Astrocyte (in vitro differentiated cells and primary cell): ENCODE measurements around the gene CFC1B. TPM values are rescaled to one million over a fixed set of nuclear protein-coding genes. Genes with fewer than 3 reads are reported as not detected.
"Not testable (repeated sequence)": the region's sequence is repeated elsewhere in the genome, so short reads cannot be mapped to it uniquely, and the experiment has no call there.

ENCODE experiments used
- DNase-seq: peaks from one replicate; pipeline ENCODE4 v3.0.0-alpha.2; 2010; ENCODE audit warnings: low read depth
- FAIRE-seq: peaks from 2 replicates; lab custom pipeline; 2011; peaks lifted over from hg19 to GRCh38; lab: Jason Lieb, UNC
- H2AFZ ChIP-seq: 2 replicates; pipeline ENCODE4 v1.6.0; 2012; ENCODE audit warnings: low read depth, low read length, inconsistent platforms
- H3K27ac ChIP-seq: 2 replicates; pipeline ENCODE4 v1.5.1; 2011; ENCODE audit warnings: low read depth, low read length, inconsistent platforms
- H3K27me3 ChIP-seq: 2 replicates; pipeline ENCODE4 v1.6.0; 2011; ENCODE audit warnings: low read length, inconsistent platforms; ENCODE audit not compliant: insufficient read depth
- H3K36me3 ChIP-seq: 2 replicates; pipeline ENCODE4 v1.5.1; 2011; ENCODE audit warnings: low read length, inconsistent platforms; ENCODE audit not compliant: insufficient read depth
- H3K4me1 ChIP-seq: 2 replicates; pipeline ENCODE4 v1.5.1; 2011; ENCODE audit warnings: low read length, inconsistent platforms; ENCODE audit not compliant: insufficient read depth
- H3K4me2 ChIP-seq: 2 replicates; pipeline ENCODE4 v1.6.0; 2012; ENCODE audit warnings: low read length, inconsistent platforms
- H3K4me3 ChIP-seq: 2 replicates; pipeline ENCODE4 v1.5.1; 2011; ENCODE audit warnings: low read depth, mild to moderate bottlenecking, low read length, inconsistent platforms; ENCODE audit not compliant: insufficient read depth
- H3K79me2 ChIP-seq: 2 replicates; pipeline ENCODE4 v1.6.0; 2012; ENCODE audit warnings: mild to moderate bottlenecking, low read length, inconsistent platforms; ENCODE audit not compliant: insufficient read depth
- H3K9ac ChIP-seq: 2 replicates; pipeline ENCODE4 v1.6.0; 2012; ENCODE audit warnings: mild to moderate bottlenecking, low read length, inconsistent platforms
- H3K9me3 ChIP-seq: 2 replicates; pipeline ENCODE4 v1.5.1; 2012; ENCODE audit warnings: low read depth, mild to moderate bottlenecking, low read length, inconsistent platforms; ENCODE audit not compliant: insufficient read depth
- H4K20me1 ChIP-seq: 2 replicates; pipeline ENCODE4 v1.6.0; 2012; ENCODE audit warnings: low read length, inconsistent platforms; ENCODE audit not compliant: insufficient read depth
- H3K27ac Mint-ChIP-seq: one replicate; pipeline ENCODE4 v1.8.0; 2021; ENCODE audit warnings: mild to moderate bottlenecking, mixed read lengths; ENCODE audit not compliant: unreplicated experiment
- H3K27me3 Mint-ChIP-seq: one replicate; pipeline ENCODE4 v1.8.0; 2021; ENCODE audit warnings: low read depth, mixed read lengths; ENCODE audit not compliant: unreplicated experiment
- H3K36me3 Mint-ChIP-seq: one replicate; pipeline ENCODE4 v1.8.0; 2021; ENCODE audit warnings: low read depth, mixed read lengths; ENCODE audit not compliant: unreplicated experiment
- H3K4me1 Mint-ChIP-seq: one replicate; pipeline ENCODE4 v1.8.0; 2021; ENCODE audit warnings: low read depth, mixed read lengths; ENCODE audit not compliant: unreplicated experiment
- H3K4me3 Mint-ChIP-seq: one replicate; pipeline ENCODE4 v1.8.0; 2021; ENCODE audit warnings: mild to moderate bottlenecking, moderate library complexity, mixed read lengths; ENCODE audit not compliant: unreplicated experiment
- H3K9me3 Mint-ChIP-seq: one replicate; pipeline ENCODE4 v1.8.0; 2021; ENCODE audit warnings: mild to moderate bottlenecking, mixed read lengths; ENCODE audit not compliant: unreplicated experiment
- total RNA-seq: library from RNA; stranded (reverse); gene quantifications from 2 replicates; pipeline ENCODE4 v1.2.1, GENCODE V29; 2021

Gene CFC1B
- total RNA-seq, 1 donor from 2014 or later: not detected

- not testable (repeated sequence) for H3K36me3 ChIP-seq, H2AFZ ChIP-seq, H3K4me2 ChIP-seq, H3K4me1 ChIP-seq, H3K9ac ChIP-seq, H3K27me3 ChIP-seq, H3K79me2 ChIP-seq, H4K20me1 ChIP-seq, H3K27me3 Mint-ChIP-seq, H3K4me3 Mint-ChIP-seq, H3K4me3 ChIP-seq, H3K36me3 Mint-ChIP-seq, DNase-seq, H3K27ac ChIP-seq, H3K9me3 Mint-ChIP-seq, H3K4me1 Mint-ChIP-seq, H3K27ac Mint-ChIP-seq, FAIRE-seq, H3K9me3 ChIP-seq
These were observed 10.7 kb downstream of the CFC1B start for GRCh38 chr2:130531672-130532071.

- H3K4me1 Mint-ChIP-seq, FAIRE-seq: not testable (repeated sequence)
These were observed 15.6 kb downstream of the CFC1B start for GRCh38 chr2:130536654-130537053.

GRCh38 chr2:130538271-130538670, 17.2 kb downstream of the CFC1B start:
- not testable (repeated sequence) for H2AFZ ChIP-seq, FAIRE-seq, H3K27ac ChIP-seq, H3K27me3 Mint-ChIP-seq, H3K9me3 ChIP-seq, H3K4me3 ChIP-seq, H3K4me1 Mint-ChIP-seq, H3K9me3 Mint-ChIP-seq, DNase-seq, H3K36me3 ChIP-seq, H3K36me3 Mint-ChIP-seq, H3K4me2 ChIP-seq, H3K27ac Mint-ChIP-seq, H3K4me1 ChIP-seq, H3K79me2 ChIP-seq, H3K4me3 Mint-ChIP-seq, H4K20me1 ChIP-seq, H3K9ac ChIP-seq, H3K27me3 ChIP-seq

More at GRCh38 chr2:130536654-130537053, 15.6 kb downstream of the CFC1B start:
- not testable (repeated sequence) for H3K27me3 Mint-ChIP-seq, H2AFZ ChIP-seq, H3K4me3 ChIP-seq, H3K36me3 Mint-ChIP-seq, H3K36me3 ChIP-seq, H4K20me1 ChIP-seq, H3K4me3 Mint-ChIP-seq, H3K4me2 ChIP-seq, H3K9ac ChIP-seq, H3K27ac ChIP-seq, H3K27ac Mint-ChIP-seq, H3K79me2 ChIP-seq, H3K9me3 Mint-ChIP-seq, H3K27me3 ChIP-seq, DNase-seq, H3K9me3 ChIP-seq, H3K4me1 ChIP-seq

- H3K27me3 ChIP-seq, H3K79me2 ChIP-seq, H3K9ac ChIP-seq, H3K4me1 Mint-ChIP-seq, H3K27ac Mint-ChIP-seq, H3K36me3 Mint-ChIP-seq, DNase-seq, H3K4me2 ChIP-seq, H3K36me3 ChIP-seq, H3K27me3 Mint-ChIP-seq, H3K4me3 Mint-ChIP-seq, H4K20me1 ChIP-seq, H3K9me3 ChIP-seq, FAIRE-seq, H2AFZ ChIP-seq, H3K4me1 ChIP-seq, H3K9me3 Mint-ChIP-seq, H3K4me3 ChIP-seq, H3K27ac ChIP-seq: not testable (repeated sequence)
These were observed 21.8 kb downstream of the CFC1B start for GRCh38 chr2:130542789-130543188.

GRCh38 chr2:130543785-130544528, 22.9 kb downstream of the CFC1B start:
- not testable (repeated sequence) for DNase-seq, H3K9me3 Mint-ChIP-seq, H3K4me1 Mint-ChIP-seq, H3K4me3 ChIP-seq, H3K27ac Mint-ChIP-seq, H3K4me1 ChIP-seq, H3K36me3 ChIP-seq, H3K27me3 Mint-ChIP-seq, FAIRE-seq, H3K27ac ChIP-seq, H2AFZ ChIP-seq, H4K20me1 ChIP-seq, H3K27me3 ChIP-seq, H3K4me3 Mint-ChIP-seq, H3K4me2 ChIP-seq, H3K9ac ChIP-seq, H3K79me2 ChIP-seq, H3K36me3 Mint-ChIP-seq, H3K9me3 ChIP-seq

GRCh38 chr2:130544978-130545377, 24.0 kb downstream of the CFC1B start:
- not testable (repeated sequence) for H3K27me3 Mint-ChIP-seq, H3K4me2 ChIP-seq, H3K4me1 ChIP-seq, H3K27ac ChIP-seq, H2AFZ ChIP-seq, H3K9me3 ChIP-seq, H3K9ac ChIP-seq, H3K27me3 ChIP-seq, H3K9me3 Mint-ChIP-seq, H3K79me2 ChIP-seq, FAIRE-seq, H3K27ac Mint-ChIP-seq, H4K20me1 ChIP-seq, H3K4me1 Mint-ChIP-seq, H3K4me3 ChIP-seq, H3K4me3 Mint-ChIP-seq, DNase-seq, H3K36me3 Mint-ChIP-seq, H3K36me3 ChIP-seq
